Lower lobe of right lung (tissue), 2 donors: ENCODE data around the gene HAVCR2. TPM values are rescaled to one million over a fixed set of nuclear protein-coding genes. Genes with fewer than 3 reads are reported as not detected.
"Not testable (repeated sequence)": the region's sequence is repeated elsewhere in the genome, so short reads cannot be mapped to it uniquely, and the experiment has no call there.

Source experiments
- ATAC-seq, 2 donors: fragments of 200-7000 bp; cut with Tn5 transposase; one replicate each; pipeline ENCODE4 v1.9.1; 2020 to 2022; ENCODE audit warnings: mild to moderate bottlenecking in 2 of 2, moderate library complexity in 2 of 2
- DNase-seq: peaks from one replicate; pipeline ENCODE4 v3.0.0-alpha.2; 2020
- H3K27ac ChIP-seq: fragments of 200-600 bp; one replicate; pipeline ENCODE4 v1.8.0; 2022
- H3K27me3 ChIP-seq: fragments of 200-600 bp; one replicate; pipeline ENCODE4 v1.8.0; 2022; ENCODE audit warnings: low read depth
- H3K36me3 ChIP-seq: fragments of 200-600 bp; one replicate; pipeline ENCODE4 v1.8.0; 2022; ENCODE audit warnings: mild to moderate bottlenecking
- H3K4me1 ChIP-seq: fragments of 200-600 bp; one replicate; pipeline ENCODE4 v1.8.0; 2022
- H3K4me3 ChIP-seq: fragments of 200-600 bp; one replicate; pipeline ENCODE4 v1.8.0; 2022; ENCODE audit warnings: mild to moderate bottlenecking
- H3K9me3 ChIP-seq: fragments of 200-600 bp; one replicate; pipeline ENCODE4 v1.8.0; 2022
- intact Hi-C: fragments of 100-400 bp; cut with DNase I; formaldehyde crosslinking; loops from one replicate; pipeline ENCODE4 v1.11.0; 2022
- total RNA-seq: library from RNA; stranded (reverse); fragmentation: NEBNext Ultra II Directional; extraction: Animal tissue kit (Norgen Biotek cat#: 25700); gene quantifications from one replicate; pipeline ENCODE4 v1.2.1, GENCODE V29; 2021
- TF ChIP-seq, protein P1 (sequence below): fragments of 200-600 bp; IDR thresholded peaks from one replicate; pipeline ENCODE4 v1.8.0; 2022; ENCODE audit warnings: antibody characterized with exemption, mild to moderate bottlenecking
- donor health status: DM: no; HTN: yes; CAD: no; lungs with severe emphysema.

The HAVCR2 gene
- total RNA-seq, 1 donor from 2014 or later = 33.8 TPM

DNA sequence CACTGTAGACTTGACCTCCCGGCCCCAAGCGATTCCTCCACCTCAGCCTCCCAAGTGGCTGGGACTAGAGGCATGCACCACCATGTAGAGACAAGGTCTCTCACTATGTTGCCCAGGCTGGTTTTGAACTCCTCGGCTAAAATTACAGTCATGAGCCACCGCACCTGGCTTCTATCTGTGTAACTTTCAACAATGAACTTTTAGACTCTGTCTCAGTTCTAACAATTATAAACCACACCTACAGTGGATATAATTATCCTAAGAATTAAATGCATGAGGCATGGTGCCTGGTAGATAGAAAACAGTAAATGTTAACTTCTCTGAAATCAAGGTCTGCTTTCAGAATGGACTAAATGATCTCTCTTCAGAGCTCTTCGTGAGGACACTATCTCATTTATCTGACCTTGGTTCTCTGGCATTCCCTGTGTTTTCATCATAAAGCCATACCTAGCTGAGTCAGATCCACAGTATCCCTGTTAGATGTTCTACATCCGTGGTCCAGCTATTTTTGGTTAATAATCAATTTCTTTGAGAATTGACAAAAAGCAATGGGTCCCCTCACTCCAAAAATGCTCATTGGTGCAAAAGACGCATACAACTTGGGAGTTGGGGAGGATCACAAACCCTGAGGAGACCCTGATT is 57.1 kb downstream of the HAVCR2 start:
- Histone ChIP-seq H3K27ac (no peak overlapping the region), H3K9me3 (no peaks in the 10 kb centered on the region), H3K27me3 (no peaks in the 10 kb centered on the region), H3K4me3 (no peak overlapping the region), H3K4me1 (no peaks in the 10 kb centered on the region), H3K36me3 (no peaks in the 10 kb centered on the region)
- intact Hi-C loops = no loop called here
- no peak for DNase-seq
- no peak for ATAC-seq
- TF ChIP-seq, protein P1, sequence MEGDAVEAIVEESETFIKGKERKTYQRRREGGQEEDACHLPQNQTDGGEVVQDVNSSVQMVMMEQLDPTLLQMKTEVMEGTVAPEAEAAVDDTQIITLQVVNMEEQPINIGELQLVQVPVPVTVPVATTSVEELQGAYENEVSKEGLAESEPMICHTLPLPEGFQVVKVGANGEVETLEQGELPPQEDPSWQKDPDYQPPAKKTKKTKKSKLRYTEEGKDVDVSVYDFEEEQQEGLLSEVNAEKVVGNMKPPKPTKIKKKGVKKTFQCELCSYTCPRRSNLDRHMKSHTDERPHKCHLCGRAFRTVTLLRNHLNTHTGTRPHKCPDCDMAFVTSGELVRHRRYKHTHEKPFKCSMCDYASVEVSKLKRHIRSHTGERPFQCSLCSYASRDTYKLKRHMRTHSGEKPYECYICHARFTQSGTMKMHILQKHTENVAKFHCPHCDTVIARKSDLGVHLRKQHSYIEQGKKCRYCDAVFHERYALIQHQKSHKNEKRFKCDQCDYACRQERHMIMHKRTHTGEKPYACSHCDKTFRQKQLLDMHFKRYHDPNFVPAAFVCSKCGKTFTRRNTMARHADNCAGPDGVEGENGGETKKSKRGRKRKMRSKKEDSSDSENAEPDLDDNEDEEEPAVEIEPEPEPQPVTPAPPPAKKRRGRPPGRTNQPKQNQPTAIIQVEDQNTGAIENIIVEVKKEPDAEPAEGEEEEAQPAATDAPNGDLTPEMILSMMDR = no peak

DNA sequence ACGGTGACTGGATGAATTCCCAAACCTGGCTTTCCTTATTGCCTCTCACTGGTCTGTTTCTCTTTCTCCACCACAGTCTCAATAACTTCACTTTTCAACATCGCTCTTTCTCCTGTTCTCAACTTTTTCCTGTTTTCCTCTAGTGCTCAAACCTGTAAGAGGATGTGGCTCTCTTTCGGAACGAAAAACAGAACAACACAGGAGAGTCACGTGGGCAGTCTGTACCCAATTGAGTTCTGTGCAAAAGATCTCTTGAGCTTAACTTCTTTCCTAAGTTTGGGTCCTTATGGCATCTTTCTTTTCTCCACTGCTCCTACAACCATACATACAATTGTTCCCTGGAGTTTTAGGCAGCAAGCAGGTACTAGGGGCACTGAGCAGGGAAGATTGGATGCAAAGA is 58.8 kb downstream of the HAVCR2 start:
- DNase-seq (no peak), ATAC-seq (no peak)
- Histone ChIP-seq H3K36me3 (no peaks in the 10 kb centered on the region), H3K4me3 (no peak overlapping the region), H3K9me3 (no peaks in the 10 kb centered on the region), H3K27ac (no peak overlapping the region), H3K4me1 (no peaks in the 10 kb centered on the region), H3K27me3 (no peaks in the 10 kb centered on the region)
- intact Hi-C loops = no loop called here
- TF ChIP-seq, protein P1 = no peak

DNA sequence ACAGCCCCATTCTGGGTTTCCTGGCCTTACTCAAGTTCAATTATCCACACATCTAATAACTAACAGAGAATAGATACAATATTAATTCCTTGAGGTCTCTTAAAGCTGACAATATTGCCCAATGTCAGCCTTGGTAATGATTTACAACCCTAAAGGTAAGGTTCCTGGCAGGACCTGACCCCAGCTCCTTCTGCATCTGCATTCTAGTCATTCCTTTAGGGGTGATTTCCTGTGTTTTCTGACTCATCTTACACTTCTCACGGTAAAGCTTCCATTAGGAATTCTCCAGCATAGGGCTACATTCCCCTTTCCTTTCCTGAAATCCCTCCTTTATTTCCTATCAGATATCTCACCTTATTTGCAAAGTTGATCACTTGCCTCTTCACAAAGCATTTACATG is 59.2 kb downstream of the HAVCR2 start:
- intact Hi-C loops = no loop called here
- ATAC-seq = no peak
- H3K4me1 ChIP-seq = no peaks in the 10 kb centered on the region

DNA sequence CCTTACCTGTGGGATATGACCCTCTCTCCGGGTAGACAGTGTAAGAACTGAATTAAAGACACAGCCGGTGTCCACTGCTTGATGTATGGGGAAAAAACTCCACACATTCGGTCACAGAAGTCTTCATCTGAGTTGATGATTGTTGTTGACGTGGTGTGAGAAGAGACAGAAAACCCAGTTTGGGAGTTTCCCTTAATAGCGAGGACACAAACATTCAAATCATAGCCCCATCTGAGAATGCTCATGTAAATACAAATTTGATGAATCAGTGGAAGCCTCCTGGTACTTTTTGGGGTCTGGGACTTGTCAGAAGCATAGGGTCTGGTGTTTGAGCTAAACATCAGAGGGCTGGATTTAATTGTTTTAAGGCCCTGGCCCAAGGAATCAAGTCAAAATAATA is 60.9 kb downstream of the HAVCR2 start:
- H3K36me3 ChIP-seq = no peaks in the 10 kb centered on the region
- ATAC-seq (no peak), DNase-seq (no peak)
- no peak overlapping the region for H3K27ac ChIP-seq
- no peaks in the 10 kb centered on the region for H3K9me3 ChIP-seq
- no peaks in the 10 kb centered on the region for H3K27me3 ChIP-seq
- no peak overlapping the region for H3K4me3 ChIP-seq
- no peaks in the 10 kb centered on the region for H3K4me1 ChIP-seq
- TF ChIP-seq, protein P1 = no peak
- intact Hi-C loops = no loop called here

More for the DNA sequence above, 59.2 kb downstream of the HAVCR2 start:
- no peaks in the 10 kb centered on the region for H3K27me3 ChIP-seq
- DNase-seq = no peak
- H3K4me3 ChIP-seq = no peak overlapping the region
- H3K27ac ChIP-seq = no peak overlapping the region
- H3K36me3 ChIP-seq = no peaks in the 10 kb centered on the region
- TF ChIP-seq, protein P1 = no peak
- no peaks in the 10 kb centered on the region for H3K9me3 ChIP-seq

DNA sequence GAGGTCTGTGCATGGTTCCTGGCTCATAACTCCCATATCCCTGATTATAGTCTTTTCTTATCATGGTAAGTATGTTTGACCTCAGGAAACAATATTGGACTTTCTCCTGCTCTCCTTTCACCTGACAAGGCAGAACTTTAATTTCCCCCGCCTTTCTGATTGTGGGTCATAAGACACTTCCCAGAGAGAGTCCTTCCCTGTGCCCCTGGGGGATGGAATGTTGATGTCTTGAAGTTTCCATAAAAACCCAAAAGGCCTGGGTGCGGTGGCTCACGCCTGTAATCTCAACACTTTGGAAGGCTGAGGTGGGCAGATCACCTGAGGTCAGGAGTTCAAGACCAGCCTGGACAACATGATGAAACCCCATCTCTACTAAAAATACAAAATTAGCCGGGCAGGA is 61.8 kb downstream of the HAVCR2 start:
- H3K4me3 ChIP-seq, H3K27me3 ChIP-seq, H3K9me3 ChIP-seq, DNase-seq, intact Hi-C loops, ATAC-seq, H3K36me3 ChIP-seq, H3K4me1 ChIP-seq, H3K27ac ChIP-seq: not testable (repeated sequence)

DNA sequence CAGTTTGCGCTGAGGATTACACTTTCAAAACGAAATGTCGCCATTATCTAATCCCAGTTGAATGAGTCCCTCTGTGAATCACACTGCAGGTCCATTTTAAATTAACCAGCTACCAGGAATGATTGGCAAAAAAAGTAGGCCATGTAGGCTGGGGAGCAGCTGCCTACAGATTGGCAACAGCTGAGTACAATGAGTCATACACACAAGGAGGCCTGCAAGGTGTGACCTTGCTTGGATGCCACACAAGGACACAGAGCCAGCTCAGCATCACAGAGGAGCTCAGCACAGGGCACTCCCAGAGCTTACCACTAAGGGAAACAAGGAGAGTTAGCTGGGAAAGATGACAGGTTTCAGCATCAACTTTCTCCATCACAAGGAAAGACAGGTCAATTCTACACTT is 62.8 kb downstream of the HAVCR2 start:
- TF ChIP-seq, protein P1 = no peak
- H3K36me3 ChIP-seq = no peaks in the 10 kb centered on the region
- no peaks in the 10 kb centered on the region for H3K9me3 ChIP-seq
- no peak overlapping the region for H3K4me3 ChIP-seq
- no peak for DNase-seq
- no peak for ATAC-seq
- H3K4me1 ChIP-seq = no peaks in the 10 kb centered on the region
- intact Hi-C loops = no loop called here
- H3K27me3 ChIP-seq = no peaks in the 10 kb centered on the region
- H3K27ac ChIP-seq = no peak overlapping the region
